ENCODE data around the gene SLC39A11.

Gene SLC39A11

GRCh38 chr17:73052923-73053322 is 39.6 kb downstream of the SLC39A11 start:
- Histone ChIP-seq H2BK120ac (ENCODE audit: low read depth, low read length) (no peak overlapping the region), H3K4me3 (ENCODE audit: insufficient read depth in 1 of 2, low read depth in 1 of 2, low read length in 2 of 2) (no peak overlapping the region), H3K36me3 (ENCODE audit: control insufficient read depth in 1 of 2, insufficient read depth in 2 of 2, low read depth in 1 of 2, low read length in 2 of 2) (peaks cover 0 to 3% of the 10 kb centered on the region in 2 experiments), H2AK5ac (ENCODE audit: low read length, severe bottlenecking) (no peak overlapping the region), H2BK15ac (ENCODE audit: low read depth, poor library complexity, severe bottlenecking) (no peak overlapping the region), H3K18ac (ENCODE audit: low read depth in 1 of 2, low read length in 2 of 2) (no peak overlapping the region), H3K23ac (ENCODE audit: low read length in 2 of 2) (no peak overlapping the region), H2BK5ac (ENCODE audit: low read depth, low read length, poor library complexity, severe bottlenecking) (no peak overlapping the region), H3K9me3 (ENCODE audit: control insufficient read depth, low read length) (no peaks in the 10 kb centered on the region), H3K27ac (ENCODE audit: low read length, poor library complexity, severe bottlenecking) (no peak overlapping the region), H2AFZ (ENCODE audit: low read depth, low read length) (no peak overlapping the region), H4K91ac (ENCODE audit: low read length) (no peak overlapping the region), H3K27me3 (ENCODE audit: control insufficient read depth in 1 of 2, insufficient read depth in 1 of 2, low read length in 2 of 2) (peaks cover 0 to 5% of the 10 kb centered on the region in 2 experiments), H4K8ac (ENCODE audit: low read length) (no peak overlapping the region), H3K14ac (ENCODE audit: low read length in 2 of 2) (no peak overlapping the region), H3K4me1 (ENCODE audit: control insufficient read depth, insufficient read depth, low read depth, low read length) (peaks cover 4% of the 10 kb centered on the region), H2BK12ac (ENCODE audit: low read length in 2 of 2) (no peak overlapping the region), H3K4ac (ENCODE audit: low read depth in 1 of 2, low read length in 2 of 2) (no peak overlapping the region), H3K9ac (ENCODE audit: low read length) (no peak overlapping the region), H3K79me1 (replicated peaks; ENCODE audit: low read length, poor library complexity, severe bottlenecking) (peaks cover 2% of the 10 kb centered on the region), H3K4me2 (ENCODE audit: low read length, poor library complexity, severe bottlenecking) (no peak overlapping the region)
- DNase-seq: no peak
- WGBS: 75% methylated on average over 1 of the region's 4 CpGs

DNA sequence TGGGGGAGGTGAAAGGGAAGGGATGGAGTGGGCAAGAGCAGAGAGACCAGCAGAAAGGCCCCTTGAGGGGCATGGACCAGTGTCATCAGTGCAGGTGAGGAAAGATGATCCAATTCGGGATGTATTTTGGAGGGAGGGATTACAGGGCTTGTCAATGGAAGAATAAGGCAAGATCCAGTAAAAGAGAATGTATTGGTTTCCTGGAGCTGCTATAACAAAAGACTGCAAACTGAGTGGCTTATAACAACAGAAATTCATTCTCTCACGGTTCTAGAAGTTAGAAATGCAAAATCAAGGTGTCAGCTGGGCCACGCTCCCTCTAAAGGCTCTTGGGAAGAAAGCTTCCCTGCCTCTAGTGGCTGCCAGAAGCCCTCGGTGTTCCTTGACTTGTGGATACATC is 41.7 kb downstream of the SLC39A11 start:
- Histone ChIP-seq H3K9ac (ENCODE audit: low read length) (no peak overlapping the region), H3K4me1 (ENCODE audit: control insufficient read depth, insufficient read depth, low read depth, low read length) (peaks cover 6% of the 10 kb centered on the region), H3K23ac (ENCODE audit: low read length in 2 of 2) (no peak overlapping the region), H2AFZ (ENCODE audit: low read depth, low read length) (no peak overlapping the region), H3K4me3 (ENCODE audit: insufficient read depth in 1 of 2, low read depth in 1 of 2, low read length in 2 of 2) (no peak overlapping the region), H4K91ac (ENCODE audit: low read length) (no peak overlapping the region), H2BK5ac (ENCODE audit: low read depth, low read length, poor library complexity, severe bottlenecking) (no peak overlapping the region), H2BK15ac (ENCODE audit: low read depth, poor library complexity, severe bottlenecking) (no peak overlapping the region), H4K8ac (ENCODE audit: low read length) (no peak overlapping the region), H2BK12ac (ENCODE audit: low read length in 2 of 2) (no peak overlapping the region), H3K9me3 (ENCODE audit: control insufficient read depth, low read length) (no peaks in the 10 kb centered on the region), H2BK120ac (ENCODE audit: low read depth, low read length) (no peak overlapping the region), H3K4ac (ENCODE audit: low read depth in 1 of 2, low read length in 2 of 2) (no peak overlapping the region), H3K14ac (ENCODE audit: low read length in 2 of 2) (no peak overlapping the region), H3K79me1 (replicated peaks; ENCODE audit: low read length, poor library complexity, severe bottlenecking) (peaks cover 2% of the 10 kb centered on the region), H3K36me3 (ENCODE audit: control insufficient read depth in 1 of 2, insufficient read depth in 2 of 2, low read depth in 1 of 2, low read length in 2 of 2) (peaks cover 0 to 3% of the 10 kb centered on the region in 2 experiments), H3K27ac (ENCODE audit: low read length, poor library complexity, severe bottlenecking) (no peak overlapping the region), H2AK5ac (ENCODE audit: low read length, severe bottlenecking) (no peak overlapping the region), H3K27me3 (ENCODE audit: control insufficient read depth in 1 of 2, insufficient read depth in 1 of 2, low read length in 2 of 2) (peaks cover 0 to 8% of the 10 kb centered on the region in 2 experiments), H3K4me2 (ENCODE audit: low read length, poor library complexity, severe bottlenecking) (no peak overlapping the region), H3K18ac (ENCODE audit: low read depth in 1 of 2, low read length in 2 of 2) (no peak overlapping the region)
- 98% methylated on average over 4 of the region's 4 CpGs for WGBS
- DNase-seq: no peak

- no peak overlapping the region for H2BK5ac ChIP-seq (ENCODE audit: low read depth, low read length, poor library complexity, severe bottlenecking)
- WGBS: 100% methylated on average over 3 of the region's 4 CpGs
- no peak overlapping the region for H3K4me3 ChIP-seq (ENCODE audit: insufficient read depth in 1 of 2, low read depth in 1 of 2, low read length in 2 of 2)
- H3K27ac ChIP-seq (ENCODE audit: low read length, poor library complexity, severe bottlenecking): no peak overlapping the region
- no peak overlapping the region for H2BK120ac ChIP-seq (ENCODE audit: low read depth, low read length)
- no peak overlapping the region for H2BK15ac ChIP-seq (ENCODE audit: low read depth, poor library complexity, severe bottlenecking)
- no peak overlapping the region for H4K91ac ChIP-seq (ENCODE audit: low read length)
- no peak overlapping the region for H3K4me2 ChIP-seq (ENCODE audit: low read length, poor library complexity, severe bottlenecking)
- peaks cover 5% of the 10 kb centered on the region for H3K4me1 ChIP-seq (ENCODE audit: control insufficient read depth, insufficient read depth, low read depth, low read length)
- no peak overlapping the region for H2AFZ ChIP-seq (ENCODE audit: low read depth, low read length)
- no peak overlapping the region for H3K4ac ChIP-seq (ENCODE audit: low read depth in 1 of 2, low read length in 2 of 2)
- H3K36me3 ChIP-seq (ENCODE audit: control insufficient read depth in 1 of 2, insufficient read depth in 2 of 2, low read depth in 1 of 2, low read length in 2 of 2): peaks cover 0 to 3% of the 10 kb centered on the region in 2 experiments
- no peak overlapping the region for H3K9ac ChIP-seq (ENCODE audit: low read length)
- H3K14ac ChIP-seq (ENCODE audit: low read length in 2 of 2): no peak overlapping the region
- no peak for DNase-seq
- no peak overlapping the region for H2BK12ac ChIP-seq (ENCODE audit: low read length in 2 of 2)
- H3K23ac ChIP-seq (ENCODE audit: low read length in 2 of 2): no peak overlapping the region
- no peak overlapping the region for H3K18ac ChIP-seq (ENCODE audit: low read depth in 1 of 2, low read length in 2 of 2)
- no peak overlapping the region for H4K8ac ChIP-seq (ENCODE audit: low read length)
- H3K79me1 ChIP-seq (replicated peaks; ENCODE audit: low read length, poor library complexity, severe bottlenecking): peaks cover 7% of the 10 kb centered on the region
- peaks cover 0 to 9% of the 10 kb centered on the region in 2 experiments for H3K27me3 ChIP-seq (ENCODE audit: control insufficient read depth in 1 of 2, insufficient read depth in 1 of 2, low read length in 2 of 2)
- no peak overlapping the region for H2AK5ac ChIP-seq (ENCODE audit: low read length, severe bottlenecking)
- no peaks in the 10 kb centered on the region for H3K9me3 ChIP-seq (ENCODE audit: control insufficient read depth, low read length)
Measured at GRCh38 chr17:73048170-73048569, 44.3 kb downstream of the SLC39A11 start.

DNA sequence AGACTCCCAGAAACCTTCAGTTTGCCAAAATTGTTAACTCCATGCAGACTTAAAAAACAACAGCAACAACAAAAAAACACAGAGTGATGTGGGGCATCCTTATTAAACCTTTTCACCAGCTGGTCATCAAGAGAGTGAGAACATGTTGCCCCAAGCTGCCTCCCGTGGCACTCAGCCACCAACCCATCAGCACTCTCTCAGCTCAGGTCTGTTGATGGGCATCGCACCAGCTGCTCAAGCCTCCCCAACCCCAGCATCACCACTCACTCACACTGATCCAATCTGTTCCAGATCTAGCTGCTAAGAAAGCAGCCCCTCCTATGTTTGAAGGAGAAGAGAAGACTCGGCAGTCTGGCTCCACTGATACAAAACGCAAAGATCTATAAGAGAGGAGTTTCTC is 46.8 kb downstream of the SLC39A11 start:
- Histone ChIP-seq H3K18ac (ENCODE audit: low read depth in 1 of 2, low read length in 2 of 2) (no peak overlapping the region), H2BK5ac (ENCODE audit: low read depth, low read length, poor library complexity, severe bottlenecking) (no peak overlapping the region), H2BK12ac (ENCODE audit: low read length in 2 of 2) (no peak overlapping the region), H3K79me1 (replicated peaks; ENCODE audit: low read length, poor library complexity, severe bottlenecking) (peaks cover 15% of the 10 kb centered on the region), H2AFZ (ENCODE audit: low read depth, low read length) (no peak overlapping the region), H3K9ac (ENCODE audit: low read length) (no peak overlapping the region), H2BK120ac (ENCODE audit: low read depth, low read length) (no peak overlapping the region), H3K23ac (ENCODE audit: low read length in 2 of 2) (no peak overlapping the region), H3K4me2 (ENCODE audit: low read length, poor library complexity, severe bottlenecking) (no peak overlapping the region), H3K4ac (ENCODE audit: low read depth in 1 of 2, low read length in 2 of 2) (no peak overlapping the region), H3K4me3 (ENCODE audit: insufficient read depth in 1 of 2, low read depth in 1 of 2, low read length in 2 of 2) (no peak overlapping the region), H2BK15ac (ENCODE audit: low read depth, poor library complexity, severe bottlenecking) (no peak overlapping the region), H3K27me3 (ENCODE audit: control insufficient read depth in 1 of 2, insufficient read depth in 1 of 2, low read length in 2 of 2) (peaks cover 0 to 9% of the 10 kb centered on the region in 2 experiments), H3K9me3 (ENCODE audit: control insufficient read depth, low read length) (peaks cover 15% of the 10 kb centered on the region), H3K27ac (ENCODE audit: low read length, poor library complexity, severe bottlenecking) (no peak overlapping the region), H3K36me3 (ENCODE audit: control insufficient read depth in 1 of 2, insufficient read depth in 2 of 2, low read depth in 1 of 2, low read length in 2 of 2) (peaks cover 0 to 5% of the 10 kb centered on the region in 2 experiments), H2AK5ac (ENCODE audit: low read length, severe bottlenecking) (no peak overlapping the region), H3K4me1 (ENCODE audit: control insufficient read depth, insufficient read depth, low read depth, low read length) (peaks cover 2% of the 10 kb centered on the region), H4K91ac (ENCODE audit: low read length) (no peak overlapping the region), H3K14ac (ENCODE audit: low read length in 2 of 2) (no peak overlapping the region), H4K8ac (ENCODE audit: low read length) (no peak overlapping the region)
- 93% methylated on average over 4 of the region's 4 CpGs for WGBS
- no peak for DNase-seq

All from mesenchymal stem cell (in vitro differentiated cells and primary cell).